GM23338 (cell line): ENCODE data around the gene GADD45A.

Experiments used
- CREB1 ChIP-seq: fragments of 250-450 bp; sonication (Bioruptor Pico); IDR thresholded peaks from 2 replicates; pipeline ENCODE4 v1.5.0; 2020; ENCODE audit warnings: low read depth, mild to moderate bottlenecking, moderate library complexity
- ETS1 ChIP-seq: IDR thresholded peaks from 2 replicates; pipeline ENCODE4 v1.6.1; 2016; ENCODE audit warnings: antibody characterized with exemption
- EZH2 ChIP-seq: fragments of 200-600 bp; sonication (generic); IDR thresholded peaks from one replicate; pipeline ENCODE4 v1.8.0; 2017; ENCODE audit warnings: antibody characterized with exemption, mild to moderate bottlenecking, low read depth; ENCODE audit not compliant: unreplicated experiment
- EZH2phosphoT487 ChIP-seq: fragments of 200-600 bp; sonication (generic); IDR thresholded peaks from one replicate; pipeline ENCODE4 v1.8.1; 2018; ENCODE audit warnings: antibody characterized with exemption; ENCODE audit not compliant: unreplicated experiment
- JUNB ChIP-seq: IDR thresholded peaks from one replicate; pipeline ENCODE4 v1.6.1; 2016; ENCODE audit warnings: antibody characterized with exemption; ENCODE audit not compliant: unreplicated experiment
- NANOG ChIP-seq: IDR thresholded peaks from 2 replicates; pipeline ENCODE4 v1.6.1; 2016; ENCODE audit warnings: antibody characterized with exemption, borderline replicate concordance
- POLR2AphosphoS5 ChIP-seq: IDR thresholded peaks from 2 replicates; pipeline ENCODE4 v1.6.1; 2016; ENCODE audit warnings: antibody characterized with exemption, low read depth
- ZNF114 ChIP-seq: fragments of 250-450 bp; sonication (Bioruptor Pico); IDR thresholded peaks from 2 replicates; pipeline ENCODE4 v1.5.0; 2020; ENCODE audit warnings: mild to moderate bottlenecking, moderate library complexity
- ZNF462 ChIP-seq: fragments of 250-450 bp; sonication (Bioruptor Pico); IDR thresholded peaks from 2 replicates; pipeline ENCODE4 v1.5.0; 2020; ENCODE audit warnings: mild to moderate bottlenecking, moderate library complexity
- TF ChIP-seq, protein P1 (sequence below), 2 experiments: fragments of 200-600 bp in 1 of 2; sonication (generic) in 1 of 2; conservative IDR thresholded peaks; 2 replicates each; pipeline versions ENCODE4 v1.5.1 to v1.6.1; 2016 to 2017; ENCODE audit warnings: antibody characterized with exemption in 2 of 2, low read depth in 2 of 2, mild to moderate bottlenecking in 2 of 2, moderate library complexity in 1 of 2
- TF ChIP-seq, protein P2 (sequence below): IDR thresholded peaks from one replicate; pipeline ENCODE4 v1.6.1; 2018; ENCODE audit warnings: antibody characterized with exemption; ENCODE audit not compliant: unreplicated experiment

DNA sequence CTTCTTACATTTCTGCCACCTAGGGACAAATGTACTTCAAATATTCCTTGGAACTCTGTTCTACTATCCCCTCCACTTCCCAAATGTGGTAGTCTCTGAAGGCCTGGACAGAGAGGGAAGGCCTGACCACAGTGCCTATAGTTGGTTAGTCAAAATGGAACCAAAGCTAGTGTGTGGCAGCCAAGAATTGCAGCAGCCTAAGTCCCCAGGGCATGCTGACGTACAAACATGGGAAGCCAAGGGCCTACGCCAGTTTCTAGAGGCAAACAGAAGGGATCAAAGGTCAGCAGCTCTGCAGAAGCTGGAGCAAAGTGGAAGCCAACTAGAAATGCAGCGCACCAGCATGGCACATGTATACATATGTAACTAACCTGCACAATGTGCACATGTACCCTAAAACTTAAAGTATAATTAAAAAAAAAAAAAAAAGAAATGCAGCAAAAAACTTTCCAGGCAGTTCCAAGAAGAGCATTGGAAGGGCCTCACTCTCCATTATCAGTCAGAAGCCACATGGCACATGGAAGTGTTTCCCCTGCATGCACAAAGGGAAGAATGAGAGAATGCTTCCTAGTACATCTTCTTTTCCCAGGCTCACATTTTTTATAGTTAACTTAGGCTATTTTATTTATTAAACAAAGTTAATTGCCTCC, 39.4 kb upstream of the GADD45A start:
- TF ChIP-seq POLR2AphosphoS5 (no peak), EZH2phosphoT487 (no peak), ETS1 (no peak), CREB1 (CRISPR knock-in tag) (no peak), ZNF462 (CRISPR knock-in tag) (no peak), JUNB (no peak), ZNF114 (CRISPR knock-in tag) (no peak), EZH2 (no peak), NANOG (no peak)
- TF ChIP-seq, protein P1, sequence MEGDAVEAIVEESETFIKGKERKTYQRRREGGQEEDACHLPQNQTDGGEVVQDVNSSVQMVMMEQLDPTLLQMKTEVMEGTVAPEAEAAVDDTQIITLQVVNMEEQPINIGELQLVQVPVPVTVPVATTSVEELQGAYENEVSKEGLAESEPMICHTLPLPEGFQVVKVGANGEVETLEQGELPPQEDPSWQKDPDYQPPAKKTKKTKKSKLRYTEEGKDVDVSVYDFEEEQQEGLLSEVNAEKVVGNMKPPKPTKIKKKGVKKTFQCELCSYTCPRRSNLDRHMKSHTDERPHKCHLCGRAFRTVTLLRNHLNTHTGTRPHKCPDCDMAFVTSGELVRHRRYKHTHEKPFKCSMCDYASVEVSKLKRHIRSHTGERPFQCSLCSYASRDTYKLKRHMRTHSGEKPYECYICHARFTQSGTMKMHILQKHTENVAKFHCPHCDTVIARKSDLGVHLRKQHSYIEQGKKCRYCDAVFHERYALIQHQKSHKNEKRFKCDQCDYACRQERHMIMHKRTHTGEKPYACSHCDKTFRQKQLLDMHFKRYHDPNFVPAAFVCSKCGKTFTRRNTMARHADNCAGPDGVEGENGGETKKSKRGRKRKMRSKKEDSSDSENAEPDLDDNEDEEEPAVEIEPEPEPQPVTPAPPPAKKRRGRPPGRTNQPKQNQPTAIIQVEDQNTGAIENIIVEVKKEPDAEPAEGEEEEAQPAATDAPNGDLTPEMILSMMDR (conservative IDR thresholded peaks at IDR 0.05; ENCODE audit: low read depth in 2 of 2), result no peak
- TF ChIP-seq, protein P2, sequence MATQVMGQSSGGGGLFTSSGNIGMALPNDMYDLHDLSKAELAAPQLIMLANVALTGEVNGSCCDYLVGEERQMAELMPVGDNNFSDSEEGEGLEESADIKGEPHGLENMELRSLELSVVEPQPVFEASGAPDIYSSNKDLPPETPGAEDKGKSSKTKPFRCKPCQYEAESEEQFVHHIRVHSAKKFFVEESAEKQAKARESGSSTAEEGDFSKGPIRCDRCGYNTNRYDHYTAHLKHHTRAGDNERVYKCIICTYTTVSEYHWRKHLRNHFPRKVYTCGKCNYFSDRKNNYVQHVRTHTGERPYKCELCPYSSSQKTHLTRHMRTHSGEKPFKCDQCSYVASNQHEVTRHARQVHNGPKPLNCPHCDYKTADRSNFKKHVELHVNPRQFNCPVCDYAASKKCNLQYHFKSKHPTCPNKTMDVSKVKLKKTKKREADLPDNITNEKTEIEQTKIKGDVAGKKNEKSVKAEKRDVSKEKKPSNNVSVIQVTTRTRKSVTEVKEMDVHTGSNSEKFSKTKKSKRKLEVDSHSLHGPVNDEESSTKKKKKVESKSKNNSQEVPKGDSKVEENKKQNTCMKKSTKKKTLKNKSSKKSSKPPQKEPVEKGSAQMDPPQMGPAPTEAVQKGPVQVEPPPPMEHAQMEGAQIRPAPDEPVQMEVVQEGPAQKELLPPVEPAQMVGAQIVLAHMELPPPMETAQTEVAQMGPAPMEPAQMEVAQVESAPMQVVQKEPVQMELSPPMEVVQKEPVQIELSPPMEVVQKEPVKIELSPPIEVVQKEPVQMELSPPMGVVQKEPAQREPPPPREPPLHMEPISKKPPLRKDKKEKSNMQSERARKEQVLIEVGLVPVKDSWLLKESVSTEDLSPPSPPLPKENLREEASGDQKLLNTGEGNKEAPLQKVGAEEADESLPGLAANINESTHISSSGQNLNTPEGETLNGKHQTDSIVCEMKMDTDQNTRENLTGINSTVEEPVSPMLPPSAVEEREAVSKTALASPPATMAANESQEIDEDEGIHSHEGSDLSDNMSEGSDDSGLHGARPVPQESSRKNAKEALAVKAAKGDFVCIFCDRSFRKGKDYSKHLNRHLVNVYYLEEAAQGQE, result no peak
